ENCODE results near the gene EIF2S2.

The EIF2S2 gene

GRCh38 chr20:34120213-34120612 is 8.2 kb upstream of the EIF2S2 start:
- DNase-seq (ENCODE audit: low read depth in 2 of 2), result no peak

DNA sequence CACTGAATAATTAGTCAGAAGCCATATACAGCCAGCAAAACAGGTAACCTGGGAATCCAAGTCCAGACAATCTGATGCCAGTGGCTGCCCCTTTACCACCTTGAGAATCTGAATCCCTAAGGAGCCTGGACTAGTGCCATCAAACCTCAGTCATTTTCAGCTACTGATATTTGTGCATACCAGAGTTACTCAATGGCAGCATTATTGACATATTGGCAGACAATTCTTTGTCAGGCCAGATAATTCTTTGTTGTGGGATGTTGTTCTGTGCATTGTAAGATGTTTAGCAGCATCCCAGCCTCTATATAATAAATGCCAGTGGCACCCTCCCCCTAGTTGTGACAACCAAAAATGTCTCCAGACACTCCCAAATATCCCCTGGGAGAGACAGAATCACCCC is 3.2 kb upstream of the EIF2S2 start:
- no peak for DNase-seq (ENCODE audit: low read depth in 2 of 2)

- no peak for DNase-seq (ENCODE audit: low read depth in 2 of 2)
Observed at GRCh38 chr20:34114809-34115208, 2.8 kb upstream of the EIF2S2 start.

- no peak for DNase-seq (ENCODE audit: low read depth in 2 of 2)
Observed at GRCh38 chr20:34112600-34113101, 608 bp upstream of the EIF2S2 start.

DNA sequence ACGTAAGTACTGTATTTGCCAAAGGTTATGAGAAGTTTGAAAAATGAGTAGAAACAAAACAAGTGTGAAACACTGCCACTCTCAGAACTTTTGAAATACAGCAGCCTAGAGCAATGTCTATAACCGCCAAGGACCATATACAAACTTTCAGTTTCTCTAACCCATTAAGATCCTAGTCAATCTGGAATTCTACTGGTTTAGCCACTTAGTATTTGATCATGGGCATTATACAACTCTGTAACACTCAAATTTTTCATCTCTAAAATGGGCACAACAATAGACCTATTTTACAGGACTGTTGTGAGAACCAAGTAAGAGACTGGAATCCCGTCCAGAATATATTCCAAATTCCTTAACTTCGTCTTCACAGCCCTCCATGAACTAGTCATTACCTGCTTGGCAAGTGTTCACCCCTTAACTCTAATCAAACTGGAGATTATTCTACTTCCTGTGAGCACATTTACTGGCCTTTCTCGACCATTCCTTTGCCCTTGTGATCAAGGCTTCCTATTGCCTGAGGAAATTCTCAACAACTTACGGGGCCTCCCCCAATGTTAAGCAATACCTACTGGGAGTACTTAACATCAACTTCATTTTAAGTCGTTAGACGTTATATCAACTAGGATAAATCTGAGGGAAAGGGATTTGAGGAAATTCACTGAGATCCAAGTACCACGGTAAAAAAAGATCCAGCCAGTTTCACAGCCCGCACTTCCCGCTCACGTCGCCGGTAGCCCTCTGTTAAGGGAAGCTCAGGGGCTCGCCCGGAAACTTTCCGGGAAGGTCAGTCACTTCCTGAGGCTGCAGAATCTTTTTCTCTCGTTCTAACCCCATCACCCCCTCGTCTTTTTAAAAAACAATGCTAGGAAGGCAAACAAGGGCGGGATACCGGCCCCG is 1.1 kb downstream of the EIF2S2 start:
- DNase-seq (ENCODE audit: low read depth in 2 of 2), result no peak

- no peak for DNase-seq (ENCODE audit: low read depth in 2 of 2)
Observed at GRCh38 chr20:34110025-34110744, 1.9 kb downstream of the EIF2S2 start.

DNA sequence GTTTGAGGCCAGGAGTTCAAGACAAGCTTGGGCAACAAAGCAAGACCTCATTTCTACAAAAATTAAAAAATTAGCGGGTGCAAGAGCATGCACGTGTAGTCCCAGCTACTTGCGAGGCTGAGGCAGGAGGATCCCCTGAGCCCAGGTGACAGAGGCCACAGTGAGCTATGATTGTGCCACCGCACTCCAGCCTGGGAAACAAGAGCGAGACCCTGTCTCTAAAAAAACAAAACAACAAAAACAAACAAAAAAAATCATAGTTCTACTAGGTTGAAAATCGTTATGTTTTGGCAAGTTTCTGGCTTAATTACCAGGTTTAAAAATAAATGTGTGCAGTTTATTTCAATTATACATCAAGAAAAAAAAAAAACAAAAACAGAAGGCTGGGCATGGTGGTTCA is 2.6 kb downstream of the EIF2S2 start:
- DNase-seq (ENCODE audit: low read depth in 2 of 2), result no peak

- DNase-seq (ENCODE audit: low read depth in 2 of 2), result no peak
Observed at GRCh38 chr20:34108616-34109174, 3.3 kb downstream of the EIF2S2 start.

- no peak for DNase-seq (ENCODE audit: low read depth in 2 of 2)
Observed at GRCh38 chr20:34105978-34106675, 5.9 kb downstream of the EIF2S2 start.

- DNase-seq (ENCODE audit: low read depth in 2 of 2), result no peak
Observed at GRCh38 chr20:34104059-34104458, 8.0 kb downstream of the EIF2S2 start.

GRCh38 chr20:34102342-34102741 is 9.7 kb downstream of the EIF2S2 start:
- DNase-seq (ENCODE audit: low read depth in 2 of 2), result no peak

DNA sequence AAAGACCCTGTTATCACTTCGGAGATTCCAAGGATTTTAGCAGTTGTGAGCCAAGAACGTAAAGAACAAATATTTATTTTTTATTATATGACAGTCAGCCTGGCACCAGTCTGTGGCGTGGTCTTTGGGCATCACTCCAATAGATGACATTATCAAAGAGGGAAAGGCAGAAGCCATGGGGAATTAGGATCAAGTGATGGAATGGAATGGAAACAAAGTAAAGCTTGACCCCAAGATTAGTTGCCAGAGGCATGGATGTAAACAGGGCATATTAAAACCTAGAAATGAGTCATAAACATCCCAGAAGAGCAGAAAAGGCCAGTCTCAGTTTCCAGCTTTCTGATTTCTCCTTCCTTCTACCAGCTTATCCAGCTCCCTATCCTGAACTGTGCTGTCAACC is 11.5 kb downstream of the EIF2S2 start:
- DNase-seq (ENCODE audit: low read depth in 2 of 2), result no peak

DNA sequence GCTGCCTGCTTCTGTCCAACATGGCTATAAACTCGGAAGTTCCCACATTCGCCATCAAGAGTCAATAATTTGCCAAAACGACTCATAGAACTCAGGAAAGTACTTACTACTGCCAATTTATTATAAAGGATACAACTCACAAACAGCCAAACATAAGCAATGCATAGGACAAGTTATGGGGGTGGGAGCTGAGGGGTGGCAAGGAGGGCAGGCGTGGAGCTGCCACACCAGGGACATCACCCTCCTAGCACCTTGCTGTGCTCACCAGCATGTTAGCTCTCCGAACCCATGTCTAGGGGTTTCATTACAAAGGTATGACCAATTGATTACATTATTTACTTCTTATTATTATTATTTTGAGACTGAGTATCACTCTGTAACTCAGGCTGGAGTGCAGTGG is 12.4 kb downstream of the EIF2S2 start:
- no peak for DNase-seq (ENCODE audit: low read depth in 2 of 2)

- DNase-seq (ENCODE audit: low read depth in 2 of 2), result no peak
Observed at GRCh38 chr20:34098570-34098969, 13.5 kb downstream of the EIF2S2 start.

GRCh38 chr20:34096699-34097444 is 15.2 kb downstream of the EIF2S2 start:
- no peak for DNase-seq (ENCODE audit: low read depth in 2 of 2)

DNA sequence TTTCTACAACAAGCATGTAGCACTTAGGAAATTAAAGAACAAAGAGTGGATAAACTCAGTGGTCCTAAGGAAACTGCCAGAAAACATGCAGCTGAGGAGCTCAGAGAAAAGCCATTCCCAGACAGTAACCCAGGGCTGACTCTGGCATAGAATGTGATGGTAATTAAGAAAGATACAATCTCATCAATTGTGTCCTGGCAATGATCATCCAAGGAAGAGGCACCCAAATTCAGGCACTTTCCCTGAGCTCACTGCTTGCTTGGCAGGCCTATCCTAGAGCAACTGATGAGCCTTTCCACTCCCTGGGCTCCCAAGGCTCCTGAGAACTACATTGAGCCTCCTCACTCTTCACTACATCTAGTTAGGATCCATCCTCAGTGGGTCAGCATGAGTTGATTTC is 16.2 kb downstream of the EIF2S2 start:
- DNase-seq (ENCODE audit: low read depth in 2 of 2), result no peak

DNA sequence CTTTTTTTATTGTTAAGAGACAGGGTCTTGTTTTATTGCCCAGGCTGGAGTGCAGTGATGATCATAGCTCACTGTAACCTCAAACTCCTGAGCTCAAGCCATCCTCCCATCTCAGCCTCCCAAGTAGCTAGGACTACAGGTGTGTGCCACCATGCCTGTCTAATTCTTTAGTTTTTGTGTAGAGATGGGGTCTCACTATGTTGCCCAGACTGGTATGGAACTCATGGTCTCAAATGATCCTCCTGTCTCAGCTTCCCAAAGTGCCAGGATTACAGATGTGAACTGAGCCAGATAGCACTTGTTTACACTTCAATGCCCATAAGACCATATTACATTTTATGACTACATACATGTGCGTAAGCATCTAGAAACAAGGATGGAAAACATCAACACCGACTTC is 18.1 kb downstream of the EIF2S2 start:
- no peak for DNase-seq (ENCODE audit: low read depth in 2 of 2)

GRCh38 chr20:34091637-34092200 is 20.3 kb downstream of the EIF2S2 start:
- DNase-seq (ENCODE audit: low read depth in 2 of 2), result no peak

GRCh38 chr20:34090645-34091044 is 21.4 kb downstream of the EIF2S2 start:
- DNase-seq (ENCODE audit: low read depth in 2 of 2), result no peak

- DNase-seq (ENCODE audit: low read depth in 2 of 2), result no peak
Observed at GRCh38 chr20:34089655-34090345, 22.2 kb downstream of the EIF2S2 start.

GRCh38 chr20:34089175-34089479 is 22.9 kb downstream of the EIF2S2 start:
- DNase-seq (ENCODE audit: low read depth in 2 of 2), result no peak

Measured in stimulated activated CD8-positive, alpha-beta memory T cell treated with anti-CD3 and anti-CD28 coated beads, Interleukin-2, amount 100 ng/mL, for 48 hours (primary cell).